ENCODE results near the gene BICD1. TPM values are rescaled to one million over a fixed set of nuclear protein-coding genes. Genes with fewer than 3 reads are reported as not detected.

The BICD1 gene
- total and polyA plus RNA-seq, 10 donors = 8.5 to 62.9 (median 44.2) TPM

DNA sequence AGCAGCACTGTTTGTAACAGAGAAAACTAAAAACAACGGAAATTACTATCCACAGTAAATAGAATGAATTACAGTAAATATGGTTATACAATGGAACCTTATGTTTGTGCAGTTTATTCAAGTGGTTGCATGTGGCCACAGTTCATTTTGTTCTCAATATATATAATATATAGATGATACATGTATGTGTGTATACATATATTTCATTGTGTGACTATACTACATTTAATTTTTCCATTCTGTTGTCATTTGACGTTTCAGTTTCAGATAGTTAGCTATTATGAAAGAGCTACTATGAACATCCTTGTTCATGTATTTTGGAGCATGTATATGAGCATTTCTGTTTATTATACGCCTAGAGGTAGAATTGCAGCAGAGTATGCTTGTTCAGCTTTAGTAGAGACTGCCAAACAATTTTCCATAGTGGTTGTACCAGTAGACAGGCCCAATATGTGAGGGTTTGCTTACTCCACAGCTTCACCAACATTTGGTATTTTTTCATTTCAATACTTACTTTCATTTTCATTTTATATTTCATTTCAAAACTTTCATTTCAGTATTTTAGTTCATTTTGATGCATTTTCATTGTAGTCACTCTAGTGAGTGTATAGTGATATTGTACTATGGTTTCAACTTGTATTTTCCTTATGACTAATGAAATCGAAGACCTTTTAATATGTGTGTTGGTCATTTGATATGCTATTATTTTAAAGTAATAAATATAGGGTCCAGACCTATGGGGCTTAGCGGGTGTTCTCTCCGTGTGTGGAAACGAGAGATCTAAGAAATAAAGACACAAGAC lies 151.2 kb downstream of the BICD1 start:
- H3K27ac ChIP-seq = no peak overlapping the region
- intact Hi-C loops (cut with DNase I; ENCODE audit: low total_unique reads) = no loop called here
- H3K36me3 ChIP-seq = no peaks in the 10 kb centered on the region
- no peak overlapping the region for H3K4me3 ChIP-seq
- DNase-seq = no peak
- TF ChIP-seq, protein P1, sequence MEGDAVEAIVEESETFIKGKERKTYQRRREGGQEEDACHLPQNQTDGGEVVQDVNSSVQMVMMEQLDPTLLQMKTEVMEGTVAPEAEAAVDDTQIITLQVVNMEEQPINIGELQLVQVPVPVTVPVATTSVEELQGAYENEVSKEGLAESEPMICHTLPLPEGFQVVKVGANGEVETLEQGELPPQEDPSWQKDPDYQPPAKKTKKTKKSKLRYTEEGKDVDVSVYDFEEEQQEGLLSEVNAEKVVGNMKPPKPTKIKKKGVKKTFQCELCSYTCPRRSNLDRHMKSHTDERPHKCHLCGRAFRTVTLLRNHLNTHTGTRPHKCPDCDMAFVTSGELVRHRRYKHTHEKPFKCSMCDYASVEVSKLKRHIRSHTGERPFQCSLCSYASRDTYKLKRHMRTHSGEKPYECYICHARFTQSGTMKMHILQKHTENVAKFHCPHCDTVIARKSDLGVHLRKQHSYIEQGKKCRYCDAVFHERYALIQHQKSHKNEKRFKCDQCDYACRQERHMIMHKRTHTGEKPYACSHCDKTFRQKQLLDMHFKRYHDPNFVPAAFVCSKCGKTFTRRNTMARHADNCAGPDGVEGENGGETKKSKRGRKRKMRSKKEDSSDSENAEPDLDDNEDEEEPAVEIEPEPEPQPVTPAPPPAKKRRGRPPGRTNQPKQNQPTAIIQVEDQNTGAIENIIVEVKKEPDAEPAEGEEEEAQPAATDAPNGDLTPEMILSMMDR (IDR thresholded peaks at IDR 0.05 in 8 of 11, conservative IDR thresholded peaks at IDR 0.05 in 3 of 11) = no peak
- TF ChIP-seq POLR2AphosphoS5 (IDR thresholded peaks at IDR 0.05) (no peak), POLR2A (IDR thresholded peaks at IDR 0.05) (no peak)
- H3K4me1 ChIP-seq = peaks cover 0 to 16% (median 3%) of the 10 kb centered on the region in 6 donors
- H3K9me3 ChIP-seq = peaks cover 0 to 20% (median 13%) of the 10 kb centered on the region in 8 donors
- 85 to 92% (median 90%) methylated on average over 7 of the region's 7 CpGs for WGBS, 5 donors
- H3K27me3 ChIP-seq (replicated peaks in 1 of 7) = no peaks in the 10 kb centered on the region

DNA sequence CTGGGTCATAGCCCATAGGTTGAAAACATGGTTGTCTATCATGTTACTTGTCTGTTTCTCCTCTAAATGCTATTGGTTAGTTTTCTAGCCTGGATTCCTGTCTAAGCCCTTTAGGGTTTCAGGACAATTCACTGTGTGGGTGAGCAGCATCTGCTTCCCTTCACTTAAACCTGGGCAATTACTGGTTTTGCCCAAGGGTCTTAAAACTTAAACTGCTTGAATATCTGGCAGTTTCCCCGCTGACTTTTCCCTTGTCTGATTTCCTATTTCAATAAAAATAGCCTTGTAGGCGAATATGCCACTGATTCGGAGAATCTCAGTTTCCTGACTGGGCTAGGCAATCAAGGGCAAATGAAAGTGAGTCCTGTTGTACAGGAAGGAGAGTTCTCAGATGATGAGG lies 154.0 kb downstream of the BICD1 start:
- WGBS, 5 donors = 47 to 71% (median 67%) methylated on average over 3 of the region's 3 CpGs

DNA sequence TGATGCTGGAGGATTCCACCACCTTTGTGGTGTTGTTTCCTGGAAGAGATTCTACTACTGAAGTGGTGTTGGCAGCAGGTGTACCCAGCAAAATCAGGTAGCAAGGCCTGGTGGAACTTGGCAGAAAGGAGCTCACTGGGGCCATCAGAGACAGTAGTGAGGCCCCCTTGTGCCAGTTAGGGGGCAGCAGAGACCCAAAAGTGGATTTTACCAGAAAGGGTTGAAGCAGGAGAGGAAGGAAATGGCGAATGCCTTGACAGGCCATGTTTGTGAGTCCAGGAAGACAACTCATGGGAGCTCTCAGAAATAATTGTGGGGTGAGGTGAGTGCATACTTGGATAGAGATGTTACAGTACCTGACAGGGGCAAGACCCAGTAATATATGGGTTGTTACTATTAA lies 155.0 kb downstream of the BICD1 start:
- WGBS, 5 donors = 60 to 89% (median 70%) methylated on average over 1 of the region's 1 CpG
- Histone ChIP-seq H3K9me3 (peaks cover 0 to 20% (median 13%) of the 10 kb centered on the region in 8 donors), H3K4me1 (peaks cover 8 to 37% (median 27%) of the 10 kb centered on the region in 6 donors), H3K27me3 (replicated peaks in 1 of 7) (no peaks in the 10 kb centered on the region), H3K36me3 (no peaks in the 10 kb centered on the region), H3K27ac (peak overlapping the region in 7 of 8 donors; percentile 29 to 75 (median 57)), H3K4me3 (no peak overlapping the region)
- no peak for DNase-seq
- intact Hi-C loops (cut with DNase I; ENCODE audit: low total_unique reads) = no loop called here
- TF ChIP-seq, protein P1 (IDR thresholded peaks at IDR 0.05 in 8 of 11, conservative IDR thresholded peaks at IDR 0.05 in 3 of 11) = peak in 4 of 11 experiments; percentile 9 to 43 (median 20)
- no peak for TF ChIP-seq POLR2AphosphoS5 (IDR thresholded peaks at IDR 0.05)

More for the DNA sequence above, 154.0 kb downstream of the BICD1 start:
- Histone ChIP-seq H3K4me3 (no peak overlapping the region), H3K4me1 (peaks cover 8 to 34% (median 22%) of the 10 kb centered on the region in 6 donors), H3K27me3 (replicated peaks in 1 of 7) (no peaks in the 10 kb centered on the region), H3K9me3 (peaks cover 0 to 20% (median 13%) of the 10 kb centered on the region in 8 donors), H3K27ac (peak overlapping the region in 6 of 8 donors; percentile 48 to 75 (median 60)), H3K36me3 (no peaks in the 10 kb centered on the region)
- intact Hi-C loops (cut with DNase I; ENCODE audit: low total_unique reads) = no loop called here
- no peak for DNase-seq
- TF ChIP-seq, protein P1 (IDR thresholded peaks at IDR 0.05 in 8 of 11, conservative IDR thresholded peaks at IDR 0.05 in 3 of 11) = no peak
- peak in 1 of 3 donors; percentile 37 for TF ChIP-seq POLR2AphosphoS5 (IDR thresholded peaks at IDR 0.05)

DNA sequence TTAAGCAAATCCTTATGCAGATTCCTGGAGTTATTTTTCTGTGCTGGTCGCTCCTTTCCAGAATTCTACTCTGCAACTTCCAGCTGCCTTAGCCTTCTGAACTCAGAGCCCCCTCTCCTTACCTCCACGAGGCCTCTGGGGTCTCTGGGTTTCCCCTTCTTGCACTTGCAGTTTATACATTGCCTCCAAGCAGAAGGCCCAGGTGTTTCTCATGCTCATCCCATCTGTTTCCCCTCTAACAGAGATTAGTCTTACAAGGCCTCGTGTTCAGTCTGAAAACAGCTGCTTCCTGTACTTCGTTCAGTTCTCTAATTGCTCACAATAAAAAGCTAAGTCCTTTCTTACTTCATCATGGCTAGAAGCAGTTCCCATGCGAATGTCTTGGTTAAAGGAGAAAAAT lies 158.3 kb downstream of the BICD1 start:
- TF ChIP-seq, protein P1 (IDR thresholded peaks at IDR 0.05 in 8 of 11, conservative IDR thresholded peaks at IDR 0.05 in 3 of 11) = no peak
- peak in 1 of 3 donors; percentile 73 for TF ChIP-seq POLR2AphosphoS5 (IDR thresholded peaks at IDR 0.05)
- peaks cover 8 to 36% (median 27%) of the 10 kb centered on the region in 6 donors for H3K4me1 ChIP-seq
- H3K4me3 ChIP-seq = no peak overlapping the region
- no peaks in the 10 kb centered on the region for H3K9me3 ChIP-seq
- WGBS, 5 donors = 15 to 26% (median 23%) methylated on average over 5 of the region's 5 CpGs
- DNase-seq = no peak
- intact Hi-C loops (cut with DNase I; ENCODE audit: low total_unique reads) = no loop called here
- no peaks in the 10 kb centered on the region for H3K27me3 ChIP-seq (replicated peaks in 1 of 7)
- peak overlapping the region; percentile 39 to 88 (median 74) for H3K27ac ChIP-seq
- no peaks in the 10 kb centered on the region for H3K36me3 ChIP-seq

All from spleen (tissue), 11 donors.